ENCODE data around the gene ZNF768.
A peak's percentile ranks its signal among the peaks of the same experiment; 100 is the strongest.
"Not testable (repeated sequence)": the region's sequence is repeated elsewhere in the genome, so short reads cannot be mapped to it uniquely, and the experiment has no call there.

ZNF768 gene

DNA sequence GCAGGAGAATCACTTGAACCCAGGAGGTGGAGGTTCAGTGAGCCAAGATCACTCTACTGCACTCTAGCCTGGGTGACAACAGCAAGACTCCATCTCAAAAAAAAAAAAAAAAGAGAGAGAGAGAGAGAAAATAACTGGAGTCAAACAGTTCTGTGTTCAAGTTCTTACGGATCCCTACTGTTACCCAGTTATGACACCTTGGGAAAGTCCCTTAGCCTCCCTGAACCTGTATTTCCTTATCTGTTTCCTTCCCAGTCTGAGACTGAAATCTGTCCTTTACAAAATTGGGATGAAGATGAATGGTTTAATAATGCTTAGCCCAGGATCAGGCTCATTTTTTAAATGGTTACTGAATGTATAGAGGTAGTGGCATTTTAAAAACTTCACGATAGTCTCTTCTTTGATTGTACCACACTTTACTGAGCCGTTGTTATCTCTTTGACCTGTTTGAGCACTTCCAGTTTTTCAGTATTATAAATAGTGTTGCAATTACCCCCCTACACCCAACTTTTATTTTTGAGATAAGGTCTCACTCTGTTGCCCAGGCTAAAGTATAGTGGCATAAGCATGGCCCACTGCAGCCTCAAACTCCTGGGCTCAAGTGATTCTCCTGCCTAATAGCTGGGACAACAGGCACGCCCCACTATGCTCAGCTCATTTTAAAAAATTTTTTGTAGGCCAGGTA lies 17.1 kb downstream of the ZNF768 start:
- no peak for DNase-seq (ENCODE audit: low spot score)

DNA sequence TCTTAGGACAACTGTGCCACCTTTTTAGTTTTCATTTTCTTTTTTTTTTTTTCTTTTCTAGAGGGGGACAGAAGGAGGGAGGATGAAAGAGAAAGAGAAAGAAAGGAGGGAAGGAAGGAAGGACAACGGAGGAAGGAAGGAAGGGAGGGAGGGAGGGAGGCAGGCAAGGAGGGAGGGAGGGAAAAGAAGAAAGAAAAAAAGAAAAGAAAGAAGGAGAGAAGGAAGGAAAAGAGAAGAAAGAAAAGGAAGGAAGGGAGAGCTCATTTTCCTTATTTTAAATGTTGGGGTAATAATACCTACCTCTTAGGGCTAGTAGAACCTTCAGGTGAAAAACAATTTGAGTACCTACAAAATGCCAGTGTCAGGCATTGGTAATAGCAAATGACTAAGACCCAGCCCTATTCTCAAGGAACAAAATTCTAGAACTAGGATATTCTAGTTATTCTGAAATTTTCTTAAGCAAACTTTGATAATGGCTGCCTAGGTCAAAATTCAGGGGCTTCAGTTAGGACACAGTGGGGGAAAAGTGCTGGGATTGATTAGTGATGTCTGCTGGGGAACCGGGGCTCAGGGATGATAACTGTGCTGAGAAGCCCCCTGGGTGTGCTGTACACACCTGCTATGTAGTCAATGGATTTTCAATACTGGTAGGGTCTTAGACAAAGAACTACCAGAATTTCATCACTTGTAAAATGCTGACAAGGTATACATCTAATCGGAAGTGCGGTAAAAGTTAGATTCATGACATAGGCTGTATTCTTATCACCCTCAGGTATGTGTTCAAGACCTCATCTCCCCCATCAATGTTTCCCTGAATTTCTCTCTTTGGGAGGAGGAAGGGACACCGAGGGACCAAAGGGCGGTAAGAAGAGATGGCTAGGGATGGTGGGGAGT lies 22.7 kb downstream of the ZNF768 start:
- DNase-seq (ENCODE audit: low spot score): no peak

DNA sequence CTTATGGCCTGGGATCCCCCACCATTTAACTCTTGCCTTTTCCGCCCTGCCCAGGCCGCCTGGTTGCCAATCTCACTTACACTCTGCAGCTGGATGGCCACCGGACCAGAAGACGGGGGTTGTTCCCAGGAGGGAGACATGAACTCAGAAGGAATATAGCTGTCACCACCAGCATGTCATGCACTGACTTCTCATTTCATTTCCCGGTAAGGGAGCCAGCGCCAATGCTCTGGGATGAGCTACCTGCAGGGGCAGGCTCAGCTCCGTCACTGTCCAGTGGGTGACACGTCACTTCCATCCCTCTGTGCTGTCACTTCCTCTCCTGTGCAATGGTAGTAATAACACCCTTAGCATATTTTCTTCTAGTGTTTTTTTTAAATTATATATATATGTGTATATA lies 27.1 kb downstream of the ZNF768 start:
- DNase-seq (ENCODE audit: low spot score): no peak

DNA sequence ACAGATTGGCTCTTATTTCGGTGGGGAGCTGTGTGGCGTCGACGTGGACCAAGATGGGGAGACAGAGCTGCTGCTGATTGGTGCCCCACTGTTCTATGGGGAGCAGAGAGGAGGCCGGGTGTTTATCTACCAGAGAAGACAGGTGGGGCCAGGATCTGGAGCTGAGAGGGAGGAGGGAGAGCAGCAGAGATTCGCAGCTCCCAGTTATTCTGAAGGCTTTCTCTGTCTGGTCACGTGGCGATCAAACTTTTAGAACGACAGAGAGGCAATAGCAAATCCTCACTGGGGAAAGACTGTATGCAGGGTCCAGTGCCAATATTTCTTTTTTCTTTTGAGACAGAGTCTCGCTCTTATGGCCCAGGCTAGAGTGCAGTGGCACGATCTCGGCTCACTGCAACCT lies 31.7 kb downstream of the ZNF768 start:
- DNase-seq (ENCODE audit: low spot score): no peak

GRCh38 chr16:30493941-30494488 lies 32.4 kb downstream of the ZNF768 start:
- peak; percentile 11 for DNase-seq (ENCODE audit: low spot score)

DNA sequence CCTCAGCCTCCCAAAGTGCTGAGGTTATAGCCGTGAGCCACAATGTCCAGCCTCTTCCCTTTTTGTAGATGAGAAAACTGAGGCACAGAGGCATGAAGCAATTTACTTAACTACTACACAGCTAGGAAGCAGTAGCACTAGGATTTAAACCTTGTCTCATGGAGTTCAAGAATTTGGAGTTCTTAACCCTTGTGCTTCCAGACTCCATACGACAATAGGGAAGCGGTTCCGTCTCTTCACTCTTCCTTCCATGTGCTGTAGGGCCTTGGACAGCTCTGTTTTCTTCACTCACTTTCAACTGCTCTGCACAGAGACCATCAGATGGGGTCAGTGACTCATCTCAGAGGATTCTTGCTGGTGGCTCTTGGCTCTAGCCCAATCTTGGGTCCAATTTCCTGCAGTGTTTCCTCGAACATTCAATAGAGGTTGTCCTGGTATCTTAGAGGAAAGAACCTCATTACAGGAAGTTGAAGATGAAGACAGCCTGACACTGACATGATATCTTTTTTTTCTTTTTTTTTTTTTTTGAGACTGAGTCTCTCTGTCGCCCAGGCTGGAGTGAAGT lies 34.5 kb downstream of the ZNF768 start:
- no peak for DNase-seq (ENCODE audit: low spot score)

DNA sequence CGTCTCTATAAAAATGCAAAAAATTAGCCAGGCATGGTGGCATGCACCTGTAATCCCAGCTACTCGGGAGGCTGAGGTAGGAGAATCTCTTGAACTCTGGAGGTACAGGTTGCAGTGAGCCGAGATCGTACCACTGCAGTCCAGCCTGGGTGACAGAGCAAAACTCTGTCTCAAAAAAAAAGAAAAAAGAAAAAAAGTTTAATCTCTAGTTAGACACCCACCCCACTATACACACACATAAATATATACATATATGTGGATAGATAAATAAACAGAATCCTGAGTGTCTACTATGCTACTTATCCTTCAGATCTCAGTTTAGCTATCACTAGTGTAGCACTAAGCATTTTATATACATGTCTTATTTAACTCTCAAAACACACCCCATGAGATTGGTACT lies 35.1 kb downstream of the ZNF768 start:
- DNase-seq (ENCODE audit: low spot score): no peak

- DNase-seq (ENCODE audit: low spot score): no peak
Measured at GRCh38 chr16:30490210-30490609, 36.2 kb downstream of the ZNF768 start.

DNA sequence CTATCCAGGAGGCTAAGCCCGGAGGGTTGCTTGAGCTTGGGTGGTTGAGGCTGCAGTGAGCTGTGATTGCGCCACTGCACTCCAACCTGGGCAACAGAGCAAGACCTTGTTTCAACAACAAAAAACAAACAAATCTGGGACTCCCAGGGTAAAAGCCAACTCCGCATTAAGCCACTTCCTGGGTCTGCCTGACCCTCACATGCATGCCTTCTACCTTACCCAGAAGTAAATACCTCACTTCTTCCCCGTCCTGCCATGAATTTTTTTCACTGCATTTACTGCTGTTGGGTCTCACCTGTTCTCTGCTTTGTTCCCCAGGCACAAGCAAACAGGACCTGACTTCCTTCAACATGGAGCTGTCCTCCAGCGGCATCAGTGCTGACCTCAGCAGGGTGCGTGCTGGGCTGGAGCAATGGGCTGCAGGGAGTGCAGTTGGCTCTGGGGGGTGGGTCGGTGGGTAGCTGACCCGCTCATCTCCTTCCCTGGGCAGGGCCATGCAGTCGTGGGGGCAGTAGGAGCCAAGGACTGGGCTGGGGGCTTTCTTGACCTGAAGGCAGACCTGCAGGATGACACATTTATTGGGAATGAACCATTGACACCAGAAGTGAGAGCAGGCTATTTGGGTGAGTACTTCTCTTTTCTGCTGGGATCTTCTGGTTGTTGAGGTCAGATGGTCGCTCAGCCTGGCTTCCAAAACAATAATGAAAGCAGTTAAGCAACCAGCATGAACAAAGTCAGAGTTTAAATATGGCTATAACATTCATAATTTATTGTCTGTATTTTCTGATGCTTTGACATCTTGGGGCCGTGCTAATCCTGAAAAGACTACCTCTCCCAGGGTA lies 37.4 kb downstream of the ZNF768 start:
- peak; percentile 52 for DNase-seq (ENCODE audit: low spot score)

GRCh38 chr16:30485818-30486436 lies 40.4 kb downstream of the ZNF768 start:
- no peak for DNase-seq (ENCODE audit: low spot score)

GRCh38 chr16:30484887-30485286 lies 41.5 kb downstream of the ZNF768 start:
- no peak for DNase-seq (ENCODE audit: low spot score)

DNA sequence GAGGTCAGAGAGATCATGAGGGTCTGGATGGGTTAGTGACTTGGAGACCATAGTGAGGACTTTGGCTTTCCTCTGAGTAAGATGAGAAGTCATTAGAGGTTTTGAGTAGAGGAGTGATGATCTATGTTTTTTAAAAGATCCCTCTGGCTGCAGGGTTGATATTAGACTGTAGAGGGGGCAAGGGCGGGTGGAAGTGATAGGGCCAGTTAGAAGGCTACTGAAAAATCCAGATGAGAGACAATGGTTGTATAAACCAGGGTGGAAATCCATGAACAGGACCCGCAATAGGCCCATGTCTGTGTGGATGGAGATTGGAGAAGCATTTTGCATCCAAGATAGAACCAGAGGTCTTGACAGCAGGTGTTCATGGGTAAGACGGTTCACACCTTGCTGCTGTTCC lies 44.0 kb downstream of the ZNF768 start:
- DNase-seq (ENCODE audit: low spot score): no peak

GRCh38 chr16:30481381-30481780 lies 45.0 kb downstream of the ZNF768 start:
- DNase-seq (ENCODE audit: low spot score): no peak

- DNase-seq (ENCODE audit: low spot score): no peak
Measured at GRCh38 chr16:30478766-30479478, 47.4 kb downstream of the ZNF768 start.

GRCh38 chr16:30477773-30478172 lies 48.6 kb downstream of the ZNF768 start:
- DNase-seq (ENCODE audit: low spot score): not testable (repeated sequence)

- DNase-seq (ENCODE audit: low spot score): no peak
Measured at GRCh38 chr16:30476991-30477390, 49.4 kb downstream of the ZNF768 start.

GRCh38 chr16:30474684-30475083 lies 51.7 kb downstream of the ZNF768 start:
- no peak for DNase-seq (ENCODE audit: low spot score)

GRCh38 chr16:30474074-30474452 lies 52.3 kb downstream of the ZNF768 start:
- DNase-seq (ENCODE audit: low spot score): no peak
